ENCODE measurements around the gene STAP2. TPM values are rescaled to one million over a fixed set of nuclear protein-coding genes. Genes with fewer than 3 reads are reported as not detected.

Gene STAP2
- total RNA-seq, 4 donors from 2014 or later = 3.1 to 6.0 (median 4.8) TPM; not detected in 1

DNA sequence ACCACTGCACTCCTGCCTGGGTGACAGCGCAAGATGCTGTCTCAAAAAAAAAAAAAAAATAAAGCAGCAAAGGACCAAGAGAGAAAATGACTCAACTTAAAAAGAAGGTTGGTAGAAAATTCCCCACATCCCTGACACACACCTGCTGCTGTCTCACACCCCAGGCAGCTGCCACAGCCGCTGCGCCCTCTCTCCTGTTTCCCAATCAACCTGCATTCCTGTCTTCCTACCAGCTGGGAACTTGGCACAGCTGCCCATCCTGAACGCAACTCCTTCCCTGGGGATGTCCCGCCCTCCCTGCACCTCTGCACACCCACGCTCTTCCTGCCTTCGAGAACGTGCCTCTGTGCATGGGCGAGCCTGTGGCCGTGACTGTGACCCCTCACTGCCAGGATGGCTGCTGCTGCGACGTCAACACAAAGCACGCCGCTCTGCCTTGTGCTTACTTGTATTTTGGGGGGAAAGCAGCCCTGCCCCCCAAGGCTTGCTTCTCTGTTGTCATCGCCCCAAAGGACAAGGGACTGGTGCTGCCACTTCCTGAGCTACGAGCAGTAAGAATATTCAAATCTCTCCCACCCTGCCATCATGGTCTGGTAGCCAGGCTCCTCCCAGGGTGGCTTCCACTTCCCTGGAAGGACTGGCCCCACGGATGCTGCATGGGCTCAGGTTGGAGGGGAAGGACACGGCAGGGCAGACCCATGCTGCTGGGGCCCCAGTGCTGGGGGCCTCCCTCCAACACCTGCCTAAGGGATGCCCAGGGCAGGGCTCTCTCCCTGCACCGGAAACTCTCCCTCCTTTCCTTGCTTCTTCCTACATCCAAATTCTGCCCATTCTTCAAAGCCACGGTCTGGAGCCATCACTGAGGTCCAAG lies 41.0 kb upstream of the STAP2 start:
- peaks cover 3 to 92% (median 57%) of the 10 kb centered on the region in 4 donors for H3K4me1 ChIP-seq
- H3K9me3 ChIP-seq = no peaks in the 10 kb centered on the region
- peak overlapping the region; percentile 70 to 92 (median 78) for H3K27ac ChIP-seq
- peak overlapping the region in 1 of 4 donors; percentile 21 for H3K4me3 ChIP-seq
- TF ChIP-seq CTCF (IDR thresholded peaks at IDR 0.05) (no peak), POLR2A (IDR thresholded peaks at IDR 0.05) (no peak), EP300 (IDR thresholded peaks at IDR 0.05) (peak in 1 of 2 donors; percentile 64)
- H3K36me3 ChIP-seq = no peaks in the 10 kb centered on the region
- WGBS, 2 donors = 47 to 57% methylated on average over 20 of the region's 20 CpGs
- DNase-seq (ENCODE audit: low spot score in 2 of 2) = no peak
- no peaks in the 10 kb centered on the region for H3K27me3 ChIP-seq

DNA sequence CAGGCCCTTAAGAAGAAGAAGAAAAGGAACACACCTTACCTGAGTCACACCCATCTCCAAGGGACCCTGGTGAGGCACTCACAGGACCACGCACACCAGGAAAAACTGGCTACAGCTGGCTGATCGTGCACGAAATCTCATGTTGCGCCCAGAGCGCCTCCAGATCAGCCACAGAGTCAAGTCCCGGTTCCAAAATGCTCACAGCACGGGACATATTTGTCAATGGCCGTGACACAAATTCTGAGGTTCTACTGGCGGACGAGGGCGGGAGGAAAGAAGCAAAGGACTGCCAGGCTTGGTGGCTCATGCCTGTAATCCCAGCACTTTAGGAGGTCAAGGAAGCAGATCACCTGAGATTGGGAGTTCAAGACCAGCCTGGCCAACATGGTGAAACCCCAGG lies 40.3 kb upstream of the STAP2 start:
- DNase-seq (ENCODE audit: low spot score in 2 of 2) = no peak
- WGBS, 2 donors = 91 to 92% methylated on average over 11 of the region's 11 CpGs
- no peak for TF ChIP-seq CTCF (IDR thresholded peaks at IDR 0.05)
- no peak for TF ChIP-seq POLR2A (IDR thresholded peaks at IDR 0.05)
- TF ChIP-seq EP300 (IDR thresholded peaks at IDR 0.05) = no peak
- H3K27ac ChIP-seq = peak overlapping the region; percentile 70 to 92 (median 78)
- no peaks in the 10 kb centered on the region for H3K27me3 ChIP-seq
- H3K9me3 ChIP-seq = no peaks in the 10 kb centered on the region
- peaks cover 3 to 93% (median 61%) of the 10 kb centered on the region in 4 donors for H3K4me1 ChIP-seq
- no peak overlapping the region for H3K4me3 ChIP-seq
- no peaks in the 10 kb centered on the region for H3K36me3 ChIP-seq

- Histone ChIP-seq H3K4me3 (no peak overlapping the region), H3K4me1 (peaks cover 11 to 94% (median 71%) of the 10 kb centered on the region in 4 donors), H3K27ac (peak overlapping the region; percentile 55 to 100 (median 89)), H3K27me3 (no peaks in the 10 kb centered on the region), H3K36me3 (no peaks in the 10 kb centered on the region), H3K9me3 (no peaks in the 10 kb centered on the region)
- TF ChIP-seq EP300 (IDR thresholded peaks at IDR 0.05) = peak in 1 of 2 donors; percentile 36
- no peak for TF ChIP-seq CTCF (IDR thresholded peaks at IDR 0.05)
- no peak for TF ChIP-seq POLR2A (IDR thresholded peaks at IDR 0.05)
- DNase-seq (ENCODE audit: low spot score in 2 of 2) = no peak
- WGBS, 2 donors = 64 to 74% methylated on average over 16 to 23 of the region's 23 CpGs
These were observed 38.6 kb upstream of the STAP2 start for GRCh38 chr19:4376991-4377781.

GRCh38 chr19:4376671-4376990 lies 38.0 kb upstream of the STAP2 start:
- Histone ChIP-seq H3K36me3 (no peaks in the 10 kb centered on the region), H3K4me3 (no peak overlapping the region), H3K27ac (peak overlapping the region; percentile 55 to 100 (median 89)), H3K4me1 (peaks cover 11 to 97% (median 77%) of the 10 kb centered on the region in 4 donors), H3K9me3 (no peaks in the 10 kb centered on the region), H3K27me3 (no peaks in the 10 kb centered on the region)
- WGBS, 2 donors = 60 to 64% methylated on average over 10 of the region's 10 CpGs
- DNase-seq (ENCODE audit: low spot score in 2 of 2) = no peak
- TF ChIP-seq CTCF (IDR thresholded peaks at IDR 0.05) (no peak), POLR2A (IDR thresholded peaks at IDR 0.05) (no peak), EP300 (IDR thresholded peaks at IDR 0.05) (no peak)
